GM18520 (cell line): ENCODE measurements around the gene CSF2.

Source experiments
- ATAC-seq: cut with Tn5 transposase; IDR thresholded peaks from one replicate; pipeline ENCODE4 v1.9.1; 2021; ENCODE audit not compliant: unreplicated experiment

The CSF2 gene

GRCh38 chr5:132073231-132074013, at the start of gene CSF2:
Gene CSF2, plus strand, starts transcription at chr5:132073789. Its CDS starts 35 bp downstream, at chr5:132073824.
- ATAC-seq, result no peak

DNA sequence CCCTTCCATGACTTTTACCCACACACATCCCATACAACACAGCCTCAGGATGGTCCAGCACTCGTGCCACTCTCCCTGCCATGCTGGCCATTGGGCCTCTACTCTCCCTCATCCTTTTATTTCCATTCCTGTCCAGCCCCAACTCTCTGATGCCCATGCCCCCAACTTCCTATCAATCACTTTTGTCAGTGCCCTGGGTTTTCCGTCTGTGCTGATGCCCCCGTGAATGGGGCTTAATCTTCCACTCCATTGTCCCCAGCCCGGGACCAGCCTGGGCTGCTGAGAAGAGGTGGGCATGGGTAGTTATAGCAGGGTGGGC, 49.5 kb upstream of the CSF2 start:
- ATAC-seq, result no peak

GRCh38 chr5:132024789-132025402, 48.7 kb upstream of the CSF2 start:
- ATAC-seq, result no peak

DNA sequence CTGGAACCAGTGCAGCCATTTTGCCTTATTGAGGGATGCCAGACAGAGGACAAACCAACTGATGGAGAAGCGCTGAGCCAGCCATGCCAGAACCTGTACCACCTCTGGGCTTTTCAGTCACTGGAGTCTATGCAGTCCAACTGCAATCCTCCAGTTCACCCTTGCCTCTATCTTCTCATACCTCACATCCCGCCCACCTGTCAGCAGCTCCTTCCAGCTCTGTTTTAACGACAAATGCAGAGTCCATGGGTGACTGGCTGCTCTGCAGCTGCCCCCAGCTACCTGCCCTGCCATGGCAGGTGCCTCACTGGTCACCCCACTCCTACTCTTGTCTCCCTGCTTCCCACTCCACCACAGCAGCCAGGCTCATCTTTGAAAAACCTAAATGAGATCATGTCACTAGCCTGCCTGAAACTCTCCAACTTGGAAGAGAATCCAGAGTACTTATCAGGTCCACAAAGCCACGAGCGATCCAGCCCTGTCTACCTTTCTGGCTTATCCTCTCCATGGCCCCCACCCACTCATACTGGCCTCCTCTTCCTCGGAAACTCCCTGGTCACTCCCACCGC, 48.1 kb upstream of the CSF2 start:
- ATAC-seq, result no peak

DNA sequence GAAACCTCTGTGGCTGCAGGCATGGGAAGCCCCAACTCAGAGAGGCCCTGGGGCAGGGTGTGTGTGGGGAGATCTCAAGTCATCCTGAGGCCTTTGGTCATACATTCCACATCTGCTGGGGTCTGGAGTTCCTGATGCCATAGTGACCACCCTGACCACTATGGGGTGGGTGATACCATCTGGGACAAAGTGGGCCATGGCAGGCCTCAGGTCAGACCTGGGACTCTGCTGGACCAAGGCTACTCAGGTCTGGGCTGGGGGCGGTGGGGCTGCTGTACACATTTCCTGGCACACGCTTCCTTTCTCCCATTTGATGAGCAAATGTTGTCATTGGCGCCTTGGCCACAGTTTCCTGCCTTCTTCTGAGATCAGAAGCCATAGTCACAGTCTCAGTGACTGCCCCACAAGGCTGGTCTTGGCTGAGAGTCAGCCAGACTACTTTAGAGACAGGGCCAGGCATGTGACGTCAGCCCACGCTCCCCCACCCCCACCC, 47.0 kb upstream of the CSF2 start:
- no peak for ATAC-seq

DNA sequence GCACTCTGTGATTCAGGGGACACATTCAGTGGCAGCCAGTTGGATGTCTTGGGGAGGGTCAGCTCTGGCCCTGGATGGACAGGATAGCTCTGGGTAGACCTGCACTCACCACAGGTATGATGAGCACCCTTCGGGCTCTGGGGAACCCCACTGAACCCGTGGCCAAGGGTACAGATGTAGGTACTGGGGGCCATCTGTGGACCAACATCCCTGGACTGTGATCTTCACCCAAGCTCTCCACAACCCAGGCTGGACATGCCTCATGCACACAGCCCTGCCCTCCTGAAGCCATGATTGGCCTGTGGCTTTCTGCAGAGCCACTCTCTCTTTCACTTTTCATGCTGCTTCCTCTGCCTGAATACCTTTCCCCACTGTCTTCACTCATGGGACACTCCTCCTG, 46.6 kb upstream of the CSF2 start:
- ATAC-seq, result no peak

DNA sequence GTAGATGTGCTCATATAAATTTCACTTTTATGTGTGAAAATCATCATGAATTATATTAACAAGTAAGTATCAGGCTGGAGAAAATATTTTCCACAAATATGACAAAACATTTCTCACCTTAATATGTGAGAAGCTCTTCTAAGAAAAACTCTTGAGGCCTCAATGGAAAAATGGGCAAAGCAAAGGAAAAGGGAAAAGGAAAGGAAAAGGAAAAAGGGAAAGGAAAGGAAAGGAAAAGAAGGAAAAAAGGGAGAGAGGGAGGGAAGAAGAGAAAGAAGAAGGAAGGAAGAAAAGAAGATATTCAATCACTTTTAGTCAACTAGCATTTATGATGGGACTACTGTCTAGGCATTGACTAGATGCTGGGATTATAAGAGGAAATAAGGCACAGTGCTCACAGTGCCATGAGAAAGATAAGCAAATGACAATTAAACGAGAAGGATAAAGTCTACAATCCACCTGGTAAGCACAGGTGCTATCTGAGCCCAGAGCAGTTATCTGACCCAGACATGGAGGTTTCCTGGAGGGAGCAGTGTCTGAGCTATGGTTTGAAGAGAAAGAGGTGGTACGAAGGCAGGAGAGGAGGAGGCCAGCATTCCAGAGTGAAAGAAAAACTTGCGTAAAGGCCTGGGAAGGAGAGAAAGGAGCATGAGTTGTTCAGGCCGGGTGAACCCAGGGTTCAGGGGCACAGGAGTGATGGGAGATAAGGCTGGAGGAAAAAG, 43.8 kb upstream of the CSF2 start:
- no peak for ATAC-seq

GRCh38 chr5:132030610-132031009, 43.0 kb upstream of the CSF2 start:
- no peak for ATAC-seq

- ATAC-seq, result no peak
Measured at GRCh38 chr5:132032196-132032595, 41.4 kb upstream of the CSF2 start.

GRCh38 chr5:132033122-132033521, 40.5 kb upstream of the CSF2 start:
- ATAC-seq, result no peak

DNA sequence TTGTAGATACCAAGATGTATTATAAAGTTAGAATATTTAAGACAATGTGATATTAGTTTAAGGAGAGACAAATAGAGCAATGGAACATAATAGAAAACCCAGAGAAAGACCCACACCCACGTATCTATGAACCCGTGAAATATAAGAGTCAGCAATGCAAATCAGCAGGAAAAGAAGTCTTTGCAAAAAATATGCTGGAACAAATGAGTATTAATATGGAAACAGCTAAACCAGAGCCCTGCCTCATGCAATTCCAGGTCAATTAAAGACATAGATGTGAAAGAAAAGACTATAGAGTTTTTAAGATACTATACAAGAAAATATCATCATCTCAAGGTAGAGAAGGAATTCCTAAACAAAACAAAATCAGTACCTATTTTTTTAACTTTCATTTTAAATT, 36.2 kb upstream of the CSF2 start:
- ATAC-seq, result no peak

GRCh38 chr5:132044207-132044606, 29.4 kb upstream of the CSF2 start:
- no peak for ATAC-seq

- no peak for ATAC-seq
Measured at GRCh38 chr5:132046880-132047299, 26.7 kb upstream of the CSF2 start.

DNA sequence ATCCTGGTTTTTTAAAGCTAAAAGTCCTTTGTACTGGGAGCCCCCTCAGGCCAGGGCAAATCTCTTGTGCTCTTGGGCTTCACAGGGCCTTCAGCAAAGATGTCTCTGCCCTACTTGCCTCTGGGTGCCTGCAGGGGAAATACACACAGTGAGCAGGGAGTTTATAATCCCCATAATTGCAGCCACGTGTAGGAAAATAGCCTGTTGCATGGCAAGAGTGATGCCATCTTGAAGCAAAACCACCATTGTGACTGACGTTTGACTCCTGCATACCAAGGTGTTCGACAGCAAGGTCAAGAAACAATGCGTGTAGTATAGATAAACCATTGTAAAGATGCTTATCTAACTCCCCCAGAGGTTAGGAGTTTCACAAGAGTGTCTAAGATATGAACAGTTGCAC, 24.5 kb upstream of the CSF2 start:
- ATAC-seq, result no peak

DNA sequence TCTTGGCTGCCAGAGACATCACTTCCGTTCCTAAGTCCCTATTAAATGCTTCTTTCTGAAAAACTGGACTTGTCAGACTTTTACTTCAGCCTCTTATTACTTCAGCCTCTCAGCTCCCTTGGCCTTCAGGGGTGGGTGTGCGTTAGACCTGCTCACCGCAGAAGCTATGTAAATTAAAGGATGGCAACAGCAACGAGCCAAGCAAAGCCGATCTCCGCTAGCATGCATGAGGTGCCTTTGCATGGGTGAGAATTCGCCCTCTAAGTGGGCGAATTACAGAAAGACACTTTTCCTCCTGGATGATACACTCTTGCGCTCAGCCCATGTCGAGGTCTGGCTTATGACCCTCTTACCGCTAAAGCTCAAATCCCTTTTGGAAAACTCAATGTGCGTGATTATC, 24.0 kb upstream of the CSF2 start:
- ATAC-seq, result no peak

DNA sequence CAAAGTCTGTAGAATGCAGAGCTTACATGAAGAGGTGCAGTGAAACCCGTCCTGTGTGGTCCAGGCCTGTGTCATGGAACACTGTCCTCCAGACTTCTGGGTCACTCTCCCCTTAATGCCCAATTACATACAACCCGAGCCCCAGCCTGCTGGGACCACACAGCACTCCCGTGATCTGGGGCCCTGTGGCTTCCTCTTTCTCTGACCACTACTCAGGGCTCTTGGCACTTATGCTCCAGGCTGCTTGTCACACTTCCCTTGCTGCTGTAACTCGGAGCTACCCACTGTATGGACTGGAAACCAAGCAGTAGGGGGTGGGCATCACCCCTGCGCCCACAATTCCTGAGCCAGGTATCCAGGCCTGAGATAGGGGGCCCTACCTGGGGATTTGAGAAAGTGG, 23.5 kb upstream of the CSF2 start:
- ATAC-seq, result no peak

DNA sequence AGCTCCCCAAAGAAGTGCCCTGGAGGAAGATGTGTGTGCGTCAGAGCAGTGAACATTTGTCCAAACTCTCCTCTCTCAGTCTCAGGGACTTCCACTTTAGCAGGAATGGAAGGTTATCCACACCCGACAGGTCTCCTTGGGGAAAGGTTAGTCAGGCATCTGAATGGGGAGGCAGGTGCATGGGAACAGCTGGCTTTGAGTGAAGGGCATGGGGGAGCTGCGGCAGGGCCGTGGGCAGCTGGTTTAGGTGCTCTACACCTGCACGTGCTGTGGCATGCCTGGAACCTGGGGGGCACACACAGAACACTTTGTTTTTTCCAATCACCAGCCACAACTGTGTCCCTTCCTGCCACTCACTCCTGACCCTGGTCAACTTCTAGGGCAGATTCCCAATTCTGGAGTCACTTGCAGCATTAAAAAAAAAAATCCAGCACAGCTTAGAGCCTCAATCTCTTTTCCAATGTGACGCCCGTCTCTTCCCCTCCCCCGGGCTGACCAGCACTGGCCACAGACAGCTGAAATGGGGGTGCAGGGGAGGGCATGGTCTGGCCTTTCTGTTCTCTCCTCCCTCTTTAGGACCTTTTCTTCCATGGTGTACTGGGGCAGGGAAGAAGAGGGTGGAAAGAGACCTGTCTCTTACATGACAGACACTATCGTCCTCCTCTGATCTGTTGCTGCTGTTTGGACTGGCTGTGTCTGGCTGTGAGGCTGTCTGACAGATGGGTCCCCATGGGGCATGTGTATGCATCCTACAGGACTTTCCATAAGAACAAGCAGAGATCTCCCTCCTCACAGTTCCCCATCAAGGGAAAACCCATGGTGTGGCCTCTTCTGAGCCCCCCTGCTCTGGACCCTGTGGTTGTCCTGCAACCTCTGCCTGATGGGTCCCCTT, 22.7 kb upstream of the CSF2 start:
- no peak for ATAC-seq

DNA sequence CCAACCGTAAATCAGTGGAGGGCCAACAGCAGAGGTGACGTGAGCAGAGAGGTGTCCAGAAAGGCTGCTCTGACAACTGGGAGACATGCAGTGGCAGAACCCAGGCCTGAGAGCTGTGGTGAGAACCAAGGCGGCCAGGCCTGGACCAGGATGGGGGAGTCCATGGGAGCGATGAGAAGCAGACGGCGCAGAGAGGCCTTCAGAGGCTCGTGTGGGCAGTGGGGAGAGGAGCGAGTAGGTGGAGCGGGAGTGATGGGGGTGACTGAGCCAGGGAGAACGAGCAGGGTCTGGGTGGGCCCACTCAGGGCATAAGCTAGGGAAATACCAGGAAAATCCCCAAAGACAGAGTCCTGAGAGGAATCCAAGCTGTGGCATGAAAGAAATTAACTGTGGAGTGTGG, 21.1 kb upstream of the CSF2 start:
- ATAC-seq, result no peak

DNA sequence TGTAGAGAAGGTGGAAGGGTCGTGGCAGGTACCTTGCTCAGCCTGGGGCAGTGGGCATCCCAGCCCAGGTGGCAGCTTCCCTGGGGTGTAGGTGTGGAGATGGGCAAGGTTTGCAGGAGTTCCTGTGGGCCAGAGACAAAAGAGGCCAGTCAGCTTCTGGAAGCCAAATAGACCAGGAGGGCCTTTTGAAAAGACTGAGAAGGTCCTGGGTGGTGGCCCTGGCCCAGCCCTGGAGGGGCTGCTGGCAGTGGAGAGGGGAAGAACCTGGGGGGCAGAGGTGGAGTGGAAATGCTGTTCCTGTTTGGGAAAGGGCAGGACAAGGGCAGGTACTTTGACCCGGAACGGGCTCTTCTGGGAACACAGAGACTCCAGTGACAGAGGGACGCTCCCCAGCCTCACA, 20.1 kb upstream of the CSF2 start:
- ATAC-seq, result no peak

GRCh38 chr5:132054031-132054696, 19.4 kb upstream of the CSF2 start:
- ATAC-seq, result no peak
